HEK293T (cell line): ENCODE measurements around the gene AQP2.

Experiments
- CTCF ChIA-PET: fragments of 350-600 bp; formaldehyde crosslinking; extraction: SDS; loops from one replicate; lab custom pipeline; 2021; ENCODE audit warnings: antibody characterized with exemption, inconsistent platforms; lab: Yijun Ruan, JAX
- POLR2A ChIA-PET: fragments of 350-600 bp; formaldehyde crosslinking; extraction: SDS; loops from one replicate; lab custom pipeline; 2020; ENCODE audit warnings: antibody characterized with exemption, inconsistent platforms; lab: Yijun Ruan, JAX
- DNase-seq: peaks from one replicate; pipeline ENCODE4 v3.0.0; 2012; ENCODE audit warnings: mixed read lengths; ENCODE audit errors: extremely low spot score
- ARNT ChIP-seq: fragments of 450-650 bp; IDR thresholded peaks from 2 replicates; pipeline ENCODE4 v1.6.1; 2017; ENCODE audit warnings: mild to moderate bottlenecking
- BHLHE40 ChIP-seq: fragments of 450-650 bp; IDR thresholded peaks from 2 replicates; pipeline ENCODE4 v1.6.1; 2016; ENCODE audit warnings: mild to moderate bottlenecking, moderate library complexity, borderline replicate concordance
- CTBP1 ChIP-seq: fragments of 450-650 bp; IDR thresholded peaks from 2 replicates; pipeline ENCODE4 v1.6.1; 2016; ENCODE audit warnings: borderline replicate concordance
- ELF4 ChIP-seq: fragments of 450-650 bp; IDR thresholded peaks from 2 replicates; pipeline ENCODE4 v1.6.1; 2017; ENCODE audit warnings: antibody characterized with exemption
- FOXA1 ChIP-seq: fragments of 450-650 bp; IDR thresholded peaks from 2 replicates; pipeline ENCODE4 v1.6.1; 2016; ENCODE audit warnings: mild to moderate bottlenecking
- FOXK2 ChIP-seq: fragments of 450-650 bp; IDR thresholded peaks from 2 replicates; pipeline ENCODE4 v1.6.1; 2016; ENCODE audit warnings: mild to moderate bottlenecking
- FOXM1 ChIP-seq: fragments of 450-650 bp; IDR thresholded peaks from 2 replicates; pipeline ENCODE4 v1.6.1; 2017; ENCODE audit warnings: mild to moderate bottlenecking, borderline replicate concordance
- HDGF ChIP-seq: fragments of 450-650 bp; IDR thresholded peaks from 2 replicates; pipeline ENCODE4 v1.6.1; 2017; ENCODE audit warnings: antibody characterized with exemption, borderline replicate concordance
- L3MBTL2 ChIP-seq: fragments of 450-650 bp; conservative IDR thresholded peaks from 2 replicates; pipeline ENCODE4 v1.6.1; 2016; ENCODE audit warnings: mild to moderate bottlenecking
- LEF1 ChIP-seq: fragments of 450-650 bp; IDR thresholded peaks from 2 replicates; pipeline ENCODE4 v1.6.1; 2017; ENCODE audit warnings: mild to moderate bottlenecking, borderline replicate concordance
- NFRKB ChIP-seq: fragments of 450-650 bp; IDR thresholded peaks from 2 replicates; pipeline ENCODE4 v1.6.1; 2016; ENCODE audit warnings: mild to moderate bottlenecking, moderate library complexity
- SP1 ChIP-seq: fragments of 450-650 bp; IDR thresholded peaks from 2 replicates; pipeline ENCODE4 v1.6.1; 2017
- SUZ12 ChIP-seq: fragments of 450-650 bp; IDR thresholded peaks from 2 replicates; pipeline ENCODE4 v1.6.1; 2016; ENCODE audit warnings: mild to moderate bottlenecking
- TARDBP ChIP-seq: fragments of 450-650 bp; IDR thresholded peaks from 2 replicates; pipeline ENCODE4 v1.6.1; 2016
- ZNF384 ChIP-seq: fragments of 450-650 bp; IDR thresholded peaks from 2 replicates; pipeline ENCODE4 v1.6.1; 2016
- TF ChIP-seq, protein P1 (sequence below): fragments of 450-650 bp; IDR thresholded peaks from 2 replicates; pipeline ENCODE4 v1.6.1; 2016

The AQP2 gene

DNA sequence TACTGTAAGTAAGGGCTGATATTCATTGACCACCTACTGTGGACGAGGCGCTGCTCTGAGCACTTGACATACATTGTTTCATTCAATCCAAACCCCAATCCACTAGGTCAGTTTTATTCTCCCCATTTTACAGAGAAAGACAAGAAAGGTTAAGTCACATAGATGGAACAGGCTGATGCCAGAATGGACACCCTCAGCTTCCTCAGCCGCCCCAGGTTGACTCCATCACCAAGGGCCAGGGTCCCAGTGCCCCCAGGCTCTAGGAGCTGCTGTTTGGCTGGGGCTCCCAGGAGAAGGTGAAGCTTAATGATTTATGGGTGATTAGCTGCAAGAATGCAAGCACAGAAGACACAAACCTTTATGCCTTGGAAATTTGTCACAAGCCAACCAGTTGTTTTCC lies 671 bp upstream of the AQP2 start:
- POLR2A ChIA-PET, result no interaction called here

DNA sequence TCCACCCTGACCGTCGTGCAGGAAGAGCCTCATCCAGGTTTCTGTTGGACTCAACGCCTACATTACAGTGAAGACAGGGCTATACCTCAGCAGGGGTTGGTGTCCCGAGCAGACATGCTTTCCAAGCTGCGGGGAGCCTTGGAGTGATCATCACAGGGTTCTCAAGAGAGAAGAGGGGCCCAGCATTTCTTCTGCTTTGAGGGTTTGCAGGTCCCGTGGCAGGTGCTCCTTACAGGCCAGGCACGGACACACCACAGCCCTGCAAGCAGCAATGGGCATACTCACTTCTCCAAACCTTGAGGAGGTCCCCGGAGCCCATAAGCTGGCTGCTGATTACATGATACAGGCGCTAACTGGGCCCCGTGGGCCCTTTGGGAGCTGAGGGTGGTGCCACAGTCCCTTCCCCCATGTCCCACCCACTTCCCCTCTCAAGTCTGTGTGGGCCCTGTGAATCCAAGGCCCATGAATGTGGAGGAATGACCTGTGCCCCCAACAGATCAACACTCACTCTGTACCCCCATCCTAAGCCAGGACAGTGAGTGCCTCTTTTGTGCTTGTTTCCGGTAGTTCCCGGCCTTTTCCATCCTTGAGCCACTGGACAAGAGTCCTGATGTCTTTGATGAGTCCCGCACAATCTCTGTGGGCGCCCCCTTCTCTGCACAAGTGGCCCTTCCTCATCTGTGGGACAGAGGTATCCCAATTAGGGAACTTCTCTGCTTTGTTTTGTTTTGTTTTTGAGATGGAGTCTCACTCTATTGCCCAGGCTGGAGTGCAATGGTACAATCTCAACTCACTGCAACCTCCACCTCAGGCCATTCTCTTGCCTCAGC lies 1.1 kb downstream of the AQP2 start:
- no peak for DNase-seq
- POLR2A ChIA-PET, result no interaction called here
- CTCF ChIA-PET, result no interaction called here
- TF ChIP-seq CTBP1, result no peak
- no peak for TF ChIP-seq SUZ12
- no peak for TF ChIP-seq BHLHE40
- TF ChIP-seq FOXM1, result no peak
- TF ChIP-seq NFRKB, result no peak
- TF ChIP-seq HDGF, result no peak
- TF ChIP-seq ELF4, result no peak
- no peak for TF ChIP-seq LEF1
- no peak for TF ChIP-seq ARNT
- TF ChIP-seq ZNF384, result no peak

More for the DNA sequence above, 671 bp upstream of the AQP2 start:
- CTCF ChIA-PET, result interaction anchor here (1.0 to 1.4 kb wide), 2 partner anchors 17 to 89 kb away, joined by 3 to 4 read pairs; no protein-coding TSS in a partner anchor
- DNase-seq, result no peak
- TF ChIP-seq L3MBTL2, result no peak
- no peak for TF ChIP-seq SUZ12
- TF ChIP-seq FOXM1, result no peak
- TF ChIP-seq, protein P1, sequence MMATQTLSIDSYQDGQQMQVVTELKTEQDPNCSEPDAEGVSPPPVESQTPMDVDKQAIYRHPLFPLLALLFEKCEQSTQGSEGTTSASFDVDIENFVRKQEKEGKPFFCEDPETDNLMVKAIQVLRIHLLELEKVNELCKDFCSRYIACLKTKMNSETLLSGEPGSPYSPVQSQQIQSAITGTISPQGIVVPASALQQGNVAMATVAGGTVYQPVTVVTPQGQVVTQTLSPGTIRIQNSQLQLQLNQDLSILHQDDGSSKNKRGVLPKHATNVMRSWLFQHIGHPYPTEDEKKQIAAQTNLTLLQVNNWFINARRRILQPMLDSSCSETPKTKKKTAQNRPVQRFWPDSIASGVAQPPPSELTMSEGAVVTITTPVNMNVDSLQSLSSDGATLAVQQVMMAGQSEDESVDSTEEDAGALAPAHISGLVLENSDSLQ, result no peak
- TF ChIP-seq HDGF, result no peak
- no peak for TF ChIP-seq CTBP1
- no peak for TF ChIP-seq ARNT
- no peak for TF ChIP-seq LEF1
- no peak for TF ChIP-seq SP1
- TF ChIP-seq ELF4, result no peak
- no peak for TF ChIP-seq NFRKB
- TF ChIP-seq FOXA1, result no peak
- TF ChIP-seq TARDBP, result no peak
- TF ChIP-seq ZNF384, result no peak

DNA sequence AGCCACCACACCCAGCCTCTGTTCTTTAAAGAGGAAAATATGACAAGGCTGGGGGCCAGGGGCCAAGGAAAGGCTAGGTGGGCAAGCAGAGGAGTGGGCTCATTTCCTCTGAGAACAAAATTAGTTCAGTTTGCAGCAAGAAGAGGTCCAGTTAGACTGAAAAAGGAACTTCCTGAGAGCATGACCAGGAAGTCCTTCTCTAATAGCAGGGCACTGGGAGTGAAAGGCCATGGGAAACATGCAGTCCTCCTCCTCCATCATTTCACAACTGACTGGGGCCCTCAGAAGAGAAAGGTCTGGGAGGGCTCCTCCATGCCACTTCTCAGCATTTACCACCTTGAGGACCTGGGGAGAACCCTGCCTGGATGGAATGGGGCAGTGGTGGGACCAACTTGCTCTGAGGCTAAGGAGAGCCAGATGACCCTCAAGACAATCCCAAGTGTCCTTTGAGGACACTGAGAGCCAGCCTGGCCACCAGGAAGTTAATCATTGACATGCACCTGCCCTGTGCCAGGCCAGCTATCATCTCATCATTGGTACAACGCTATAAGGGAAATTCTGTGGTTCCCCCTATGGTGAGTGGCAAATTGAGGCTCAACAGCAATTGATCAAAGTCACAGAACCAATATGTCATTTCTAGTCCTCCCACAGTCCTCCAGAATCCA lies 2.0 kb downstream of the AQP2 start:
- CTCF ChIA-PET, result no interaction called here
- TF ChIP-seq BHLHE40 (no peak), CTBP1 (no peak), NFRKB (no peak), FOXK2 (no peak), SP1 (no peak), ZNF384 (no peak), HDGF (no peak), SUZ12 (no peak), FOXM1 (no peak), L3MBTL2 (no peak), FOXA1 (no peak), ELF4 (no peak), ARNT (no peak), TARDBP (no peak)
- TF ChIP-seq, protein P1, result no peak
- POLR2A ChIA-PET, result no interaction called here

DNA sequence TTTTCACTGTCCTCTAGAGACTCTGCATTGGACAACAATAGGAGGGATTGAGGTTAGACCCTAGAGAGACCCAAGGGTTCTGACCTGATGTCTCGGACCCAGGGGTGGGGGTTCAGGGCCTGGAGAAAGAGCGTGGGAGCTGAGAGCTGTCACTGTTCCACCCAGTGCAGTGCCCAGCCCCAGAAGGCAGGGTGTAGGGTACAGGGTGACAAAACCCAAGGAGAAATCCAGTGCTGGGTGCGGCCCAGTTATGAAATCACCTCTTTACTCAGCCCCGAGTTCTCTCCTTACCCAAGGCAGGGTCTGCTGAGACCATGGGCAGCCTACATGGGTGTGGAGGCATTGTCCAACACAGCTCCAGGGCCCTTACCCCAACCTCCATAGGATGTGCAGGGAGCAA lies 2.6 kb downstream of the AQP2 start:
- ChIA-PET POLR2A (no interaction called here), CTCF (interaction anchor here (4.4 kb wide), 1 partner anchor 8 kb away, joined by 12 read pairs; no protein-coding TSS in a partner anchor)
- TF ChIP-seq FOXK2, result no peak
- no peak for TF ChIP-seq NFRKB
- no peak for TF ChIP-seq CTBP1
- TF ChIP-seq L3MBTL2, result no peak
- TF ChIP-seq, protein P1, result no peak
- TF ChIP-seq ZNF384, result no peak
- TF ChIP-seq FOXA1, result no peak
- TF ChIP-seq SUZ12, result no peak
- TF ChIP-seq SP1, result no peak
- no peak for TF ChIP-seq BHLHE40
- no peak for TF ChIP-seq ARNT
- no peak for TF ChIP-seq FOXM1
- no peak for TF ChIP-seq HDGF
- no peak for TF ChIP-seq LEF1
- TF ChIP-seq ELF4, result no peak
- TF ChIP-seq TARDBP, result no peak
- DNase-seq, result no peak

More for the DNA sequence above, 2.0 kb downstream of the AQP2 start:
- no peak for DNase-seq

DNA sequence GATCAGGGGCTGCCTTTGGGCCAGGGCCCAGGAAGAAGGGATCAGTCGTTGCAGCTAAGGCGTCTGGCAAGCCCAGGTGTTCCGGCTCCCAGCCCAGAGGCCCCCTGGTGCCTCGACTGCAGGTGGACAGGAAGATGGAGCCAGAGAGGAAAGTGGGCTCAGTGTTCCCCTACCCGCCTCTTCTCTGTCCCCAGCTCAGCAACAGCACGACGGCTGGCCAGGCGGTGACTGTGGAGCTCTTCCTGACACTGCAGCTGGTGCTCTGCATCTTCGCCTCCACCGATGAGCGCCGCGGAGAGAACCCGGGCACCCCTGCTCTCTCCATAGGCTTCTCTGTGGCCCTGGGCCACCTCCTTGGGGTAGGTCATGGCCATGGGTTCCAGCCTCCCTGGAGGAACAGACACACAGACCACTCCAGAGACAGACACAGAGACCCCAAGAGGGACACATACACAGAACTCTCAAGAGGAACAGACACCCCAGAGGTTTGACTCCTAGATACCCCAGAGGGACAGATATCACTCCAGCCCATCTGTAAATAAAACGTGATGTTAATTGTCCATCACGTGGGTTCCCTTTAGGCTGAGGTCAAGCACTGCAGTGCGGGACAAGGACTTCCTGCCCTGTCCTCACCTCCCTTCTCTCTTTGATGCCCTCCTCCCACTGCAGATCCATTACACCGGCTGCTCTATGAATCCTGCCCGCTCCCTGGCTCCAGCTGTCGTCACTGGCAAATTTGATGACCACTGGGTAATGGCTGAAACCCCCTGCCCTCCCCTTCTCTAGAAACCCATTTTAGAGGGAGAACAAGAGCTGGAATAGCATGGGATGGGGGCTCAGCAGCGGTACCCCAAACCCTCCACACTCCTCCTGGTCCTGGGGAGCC lies 3.7 kb downstream of the AQP2 start:
- POLR2A ChIA-PET, result no interaction called here
- no peak for TF ChIP-seq FOXA1
- TF ChIP-seq, protein P1, result no peak
- TF ChIP-seq CTBP1, result no peak
- TF ChIP-seq FOXK2, result no peak
- TF ChIP-seq L3MBTL2, result no peak
- no peak for TF ChIP-seq BHLHE40
- no peak for DNase-seq
- CTCF ChIA-PET, result interaction anchor here (0.5 to 4.4 kb wide), 3 partner anchors 9 to 167 kb away, joined by 3 to 12 read pairs (median 9); no protein-coding TSS in a partner anchor
